Psoas muscle (tissue), 8 donors: ENCODE data around the gene LKAAEAR1. TPM values are rescaled to one million over a fixed set of nuclear protein-coding genes. Genes with fewer than 3 reads are reported as not detected.

Source experiments
- ATAC-seq, 4 donors: fragments of 200-7000 bp; cut with Tn5 transposase; one replicate each; pipeline ENCODE4 v1.9.1; 2020; ENCODE audit warnings: moderate library complexity in 3 of 4, mild to moderate bottlenecking in 2 of 4
- DNase-seq, 2 donors: peaks; one replicate each; pipeline ENCODE4 v3.0.0-alpha.2; 2020
- H3K27ac ChIP-seq: fragments of 200-600 bp; one replicate; pipeline ENCODE4 v1.8.0; 2022
- H3K27me3 ChIP-seq, 3 donors: fragments of 200-600 bp in 1 of 3; one replicate each; pipeline versions ENCODE4 v1.6.1 to v1.8.0; 2013 to 2022; ENCODE audit warnings: low read length in 2 of 3, mild to moderate bottlenecking in 2 of 3, moderate library complexity in 1 of 3; ENCODE audit not compliant: insufficient read depth in 3 of 3
- H3K36me3 ChIP-seq, 2 donors: fragments of 200-600 bp in 1 of 2; one replicate each; pipeline versions ENCODE4 v1.6.1 to v1.8.0; 2013 to 2022; ENCODE audit warnings: low read depth in 1 of 2, mild to moderate bottlenecking in 1 of 2, moderate library complexity in 1 of 2; ENCODE audit not compliant: insufficient read depth in 1 of 2
- H3K4me1 ChIP-seq: fragments of 200-600 bp; one replicate; pipeline ENCODE4 v1.8.0; 2022
- H3K4me3 ChIP-seq: fragments of 200-600 bp; one replicate; pipeline ENCODE4 v1.8.0; 2022; ENCODE audit warnings: mild to moderate bottlenecking
- H3K9me3 ChIP-seq: fragments of 200-600 bp; one replicate; pipeline ENCODE4 v1.8.0; 2022
- WGBS, 3 donors: extraction: QIAGEN DNeasy Blood & Tissue Kit; methylation state at CpG; one replicate each; pipeline versions ENCODE4 v1.1.6 to v1.1.7; 2013; 5-methylcytosine and 5-hydroxymethylcytosine counted together
- intact Hi-C, 2 donors: fragments of 100-400 bp; cut with DNase I; formaldehyde crosslinking; loops; one replicate each; pipeline versions ENCODE4 v1.11.0 to v1.14.2; 2022
- polyA plus RNA-seq, 3 donors: library from polyadenylated mRNA; stranded (reverse); fragments of 200-250 nt; gene quantifications; one replicate each; pipeline ENCODE4 v1.2.3, GENCODE V29; 2013
- total RNA-seq, 4 donors: library from RNA; stranded (reverse); fragmentation: NEBNext Ultra II Directional in 2 of 4; extraction: Animal tissue kit (Norgen Biotek cat#: 25700) in 2 of 4; gene quantifications; one replicate each; pipeline versions ENCODE4 v1.2.1 to v1.2.4, GENCODE V29; 2021 to 2023
- TF ChIP-seq, protein P1 (sequence below): fragments of 200-600 bp; IDR thresholded peaks from one replicate; pipeline ENCODE4 v1.8.0; 2022; ENCODE audit warnings: antibody characterized with exemption
- donor health status: healthy with polysubstance abuse.
- donor health status: DM: no; HTN: no; CAD: no; lungs with moderate emphysema.
- donor health status: Bipolar disorder and iron deficiency.
- donor health status: healthy.
- donor health status: DM: yes; HTN: yes; CAD: no.
- donor health status: DM: no; HTN: no; CAD: no.
- donor health status: DM: no; HTN: no; CAD: no.
- donor health status: DM: yes; HTN: yes; CAD: no.

Gene LKAAEAR1
- total and polyA plus RNA-seq, 7 donors = not detected

DNA sequence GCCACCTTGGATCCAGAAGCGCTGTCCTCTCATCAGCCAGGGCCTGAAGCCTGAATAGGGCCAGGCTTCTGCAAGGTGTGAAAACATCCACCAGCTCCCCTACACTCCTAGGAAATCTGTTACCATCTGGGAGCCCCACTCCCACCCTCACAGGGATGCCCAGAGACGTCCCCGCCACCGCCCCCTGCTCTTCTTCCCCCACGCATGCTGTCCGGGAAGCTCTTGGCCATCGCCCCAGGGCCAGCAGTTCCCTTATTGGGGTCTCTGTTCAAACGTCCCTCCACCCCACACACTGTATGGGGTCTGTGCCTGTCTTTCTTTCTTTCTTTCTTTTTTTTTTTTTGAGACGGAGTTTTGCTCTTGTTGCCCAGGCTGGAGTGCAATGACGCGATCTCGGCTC lies 8.6 kb downstream of the LKAAEAR1 start:
- peaks cover 0 to 10% of the 10 kb centered on the region in 2 donors for H3K36me3 ChIP-seq
- intact Hi-C loops = no loop called here
- DNase-seq (no peak), ATAC-seq (no peak)
- no peak overlapping the region for H3K4me3 ChIP-seq
- H3K27me3 ChIP-seq = peaks cover 0 to 2% (median 0%) of the 10 kb centered on the region in 3 donors
- H3K27ac ChIP-seq = no peak overlapping the region
- H3K9me3 ChIP-seq = no peaks in the 10 kb centered on the region
- 90 to 97% (median 93%) methylated on average over 12 of the region's 12 CpGs for WGBS, 3 donors
- TF ChIP-seq, protein P1, sequence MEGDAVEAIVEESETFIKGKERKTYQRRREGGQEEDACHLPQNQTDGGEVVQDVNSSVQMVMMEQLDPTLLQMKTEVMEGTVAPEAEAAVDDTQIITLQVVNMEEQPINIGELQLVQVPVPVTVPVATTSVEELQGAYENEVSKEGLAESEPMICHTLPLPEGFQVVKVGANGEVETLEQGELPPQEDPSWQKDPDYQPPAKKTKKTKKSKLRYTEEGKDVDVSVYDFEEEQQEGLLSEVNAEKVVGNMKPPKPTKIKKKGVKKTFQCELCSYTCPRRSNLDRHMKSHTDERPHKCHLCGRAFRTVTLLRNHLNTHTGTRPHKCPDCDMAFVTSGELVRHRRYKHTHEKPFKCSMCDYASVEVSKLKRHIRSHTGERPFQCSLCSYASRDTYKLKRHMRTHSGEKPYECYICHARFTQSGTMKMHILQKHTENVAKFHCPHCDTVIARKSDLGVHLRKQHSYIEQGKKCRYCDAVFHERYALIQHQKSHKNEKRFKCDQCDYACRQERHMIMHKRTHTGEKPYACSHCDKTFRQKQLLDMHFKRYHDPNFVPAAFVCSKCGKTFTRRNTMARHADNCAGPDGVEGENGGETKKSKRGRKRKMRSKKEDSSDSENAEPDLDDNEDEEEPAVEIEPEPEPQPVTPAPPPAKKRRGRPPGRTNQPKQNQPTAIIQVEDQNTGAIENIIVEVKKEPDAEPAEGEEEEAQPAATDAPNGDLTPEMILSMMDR = no peak
- peaks cover 10% of the 10 kb centered on the region for H3K4me1 ChIP-seq

DNA sequence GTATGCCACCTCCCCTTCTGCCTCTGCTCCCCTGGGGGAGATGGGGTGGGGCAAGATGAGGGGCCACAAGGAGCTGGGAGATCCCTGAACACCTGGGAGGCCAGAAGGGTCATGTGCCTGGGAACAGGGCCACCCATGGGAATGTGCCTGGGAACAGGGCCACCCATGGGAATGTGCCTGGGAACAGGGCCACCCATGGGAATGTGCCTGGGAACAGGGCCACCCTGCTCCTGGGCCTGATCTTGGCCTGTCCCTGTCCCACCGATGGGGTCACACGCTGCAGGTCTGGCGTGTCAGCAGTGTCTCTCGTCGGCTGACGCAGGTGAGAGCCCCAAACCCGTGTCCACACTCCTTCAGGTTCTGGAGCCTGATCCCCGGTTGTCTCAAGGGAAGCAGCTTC lies 9.2 kb downstream of the LKAAEAR1 start:
- Histone ChIP-seq H3K9me3 (no peaks in the 10 kb centered on the region), H3K4me1 (peaks cover 10% of the 10 kb centered on the region), H3K4me3 (no peak overlapping the region), H3K27me3 (peaks cover 0 to 2% (median 0%) of the 10 kb centered on the region in 3 donors), H3K36me3 (peaks cover 0 to 10% of the 10 kb centered on the region in 2 donors), H3K27ac (no peak overlapping the region)
- TF ChIP-seq, protein P1 = no peak
- WGBS, 3 donors = 88 to 89% (median 88%) methylated on average over 8 of the region's 8 CpGs
- DNase-seq (no peak), ATAC-seq (no peak)
- intact Hi-C loops = no loop called here

DNA sequence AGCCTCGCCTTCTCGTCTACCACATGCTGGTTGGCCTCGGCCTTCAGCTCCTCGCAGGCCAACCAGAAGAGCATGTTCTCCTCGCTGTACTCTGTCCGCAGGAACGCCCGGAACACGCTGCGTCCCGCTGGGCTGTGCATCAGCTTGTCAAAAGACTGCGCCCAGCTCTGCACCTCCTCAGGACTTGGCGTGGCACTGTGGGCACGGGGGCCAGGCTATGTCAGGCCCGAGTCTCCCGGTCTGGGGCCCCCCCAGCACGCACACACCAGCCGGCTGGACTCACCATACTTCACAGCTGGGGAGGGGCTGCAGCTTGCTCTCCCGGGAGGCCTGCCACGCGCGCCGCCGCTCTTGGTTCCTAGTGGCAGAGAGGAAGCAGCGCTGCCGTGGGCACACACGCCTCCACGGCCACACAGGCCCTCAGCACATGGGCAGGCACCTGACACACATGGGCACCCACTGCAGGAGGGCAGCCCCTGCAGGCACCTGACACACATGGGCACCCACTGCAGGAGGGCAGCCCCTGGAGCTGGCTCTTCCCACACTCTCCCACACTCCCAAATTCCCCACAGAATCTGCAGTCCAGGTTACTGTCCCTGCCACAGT lies 9.9 kb downstream of the LKAAEAR1 start:
- TF ChIP-seq, protein P1 = no peak
- Histone ChIP-seq H3K4me3 (no peak overlapping the region), H3K27me3 (peaks cover 0 to 2% (median 0%) of the 10 kb centered on the region in 3 donors), H3K9me3 (no peaks in the 10 kb centered on the region), H3K36me3 (peaks cover 0 to 10% of the 10 kb centered on the region in 2 donors), H3K4me1 (peaks cover 9% of the 10 kb centered on the region), H3K27ac (no peak overlapping the region)
- ATAC-seq (no peak), DNase-seq (no peak)
- WGBS, 3 donors = 85 to 93% (median 91%) methylated on average over 28 of the region's 28 CpGs
- intact Hi-C loops = no loop called here

DNA sequence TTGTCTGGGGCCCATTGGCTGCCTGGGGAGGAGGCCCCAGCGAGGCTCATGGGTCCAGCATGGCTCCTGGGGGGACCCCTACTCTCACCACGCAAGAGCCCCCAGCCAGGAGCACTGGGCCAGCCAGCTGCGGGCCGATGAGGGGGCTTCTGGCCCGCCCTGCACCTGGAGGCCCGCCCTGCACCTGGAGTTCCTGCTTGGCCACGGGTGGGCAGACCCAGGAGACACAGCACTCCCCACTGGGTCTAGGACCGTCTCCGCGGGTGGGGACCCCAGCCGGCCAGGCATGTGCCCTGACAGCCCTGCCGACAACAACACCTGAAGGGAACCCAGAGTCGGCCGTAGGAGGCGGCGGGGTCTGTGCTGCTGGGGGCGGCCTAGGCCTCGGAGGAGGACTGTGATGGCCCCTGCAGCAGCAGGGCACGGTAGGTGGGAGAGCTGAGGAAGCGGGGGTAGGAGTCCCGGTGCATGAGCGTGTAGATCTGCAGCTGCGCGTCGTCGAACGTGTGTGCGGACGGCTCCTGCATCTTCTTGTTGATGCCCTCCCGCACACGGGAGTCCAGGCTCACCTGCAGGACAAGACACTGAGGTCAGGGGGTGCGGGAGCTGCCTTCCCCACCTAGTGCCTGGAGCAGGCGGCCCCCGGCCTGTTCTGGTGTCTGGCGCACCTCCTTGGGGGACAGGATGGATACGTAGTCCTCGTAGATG lies 10.6 kb downstream of the LKAAEAR1 start:
- ATAC-seq (no peak), DNase-seq (no peak)
- H3K4me1 ChIP-seq = peaks cover 2% of the 10 kb centered on the region
- H3K9me3 ChIP-seq = no peaks in the 10 kb centered on the region
- peaks cover 0 to 10% of the 10 kb centered on the region in 2 donors for H3K36me3 ChIP-seq
- 88 to 93% (median 89%) methylated on average over 32 to 37 of the region's 37 CpGs for WGBS, 3 donors
- TF ChIP-seq, protein P1 = no peak
- no peak overlapping the region for H3K4me3 ChIP-seq
- H3K27ac ChIP-seq = no peak overlapping the region
- intact Hi-C loops = no loop called here
- H3K27me3 ChIP-seq = no peaks in the 10 kb centered on the region
